Mesenteric fat pad (tissue), 1 donor: ENCODE data around the gene PLCD3. TPM values are rescaled to one million over a fixed set of nuclear protein-coding genes. Genes with fewer than 3 reads are reported as not detected.

Source experiments
- DNase-seq: peaks from one replicate; pipeline ENCODE4 v3.0.0-alpha.2; 2020; ENCODE audit warnings: low spot score
- long read RNA-seq: library from polyadenylated mRNA; unstranded; transcript quantifications from one replicate; pipeline ENCODE4 v2.0.0, GENCODE V29; 2020
- total RNA-seq: library from RNA; stranded (reverse); fragmentation: NEBNext Ultra II Directional; extraction: Animal tissue kit (Norgen Biotek cat#: 25700); gene quantifications from one replicate; pipeline ENCODE4 v1.2.1, GENCODE V29; 2021
- donor health status: DM: yes; HTN: yes; CAD: no.

The PLCD3 gene
- total RNA-seq: 64.2 TPM
- long read RNA-seq, full-length matches to known transcripts: 5 of 27 reads
- long read RNA-seq, partial matches to known transcripts: 17 of 27 reads
- long read RNA-seq, other reads (novel, unspliced or antisense): 5 of 27 reads

- DNase-seq: no peak
These were observed at the start of gene PLCD3 for GRCh38 chr17:45132320-45132571. Gene PLCD3 (minus strand): TSS chr17:45132515. CDS start chr17:45132410, 105 bp downstream.

GRCh38 chr17:45177563-45177962, 45.2 kb upstream of the PLCD3 start:
- DNase-seq: no peak

- DNase-seq: no peak
These were observed 43.4 kb upstream of the PLCD3 start for GRCh38 chr17:45175759-45176115.

- DNase-seq: no peak
These were observed 40.4 kb upstream of the PLCD3 start for GRCh38 chr17:45172541-45173286.

- DNase-seq: no peak
These were observed 39.9 kb upstream of the PLCD3 start for GRCh38 chr17:45172232-45172540.

- no peak for DNase-seq
These were observed 39.3 kb upstream of the PLCD3 start for GRCh38 chr17:45171338-45172231.

- no peak for DNase-seq
These were observed 38.6 kb upstream of the PLCD3 start for GRCh38 chr17:45170931-45171337.

- DNase-seq: no peak
These were observed 38.1 kb upstream of the PLCD3 start for GRCh38 chr17:45170280-45170930.

- DNase-seq: no peak
These were observed 36.9 kb upstream of the PLCD3 start for GRCh38 chr17:45168991-45169752.

- DNase-seq: no peak
These were observed 32.5 kb upstream of the PLCD3 start for GRCh38 chr17:45164734-45165269.

- no peak for DNase-seq
These were observed 29.8 kb upstream of the PLCD3 start for GRCh38 chr17:45162025-45162687.

- peak; percentile 98 for DNase-seq
These were observed 29.1 kb upstream of the PLCD3 start, which contains the start of gene HEXIM2 for GRCh38 chr17:45161288-45162024. Gene HEXIM2 (plus strand): TSS chr17:45161875. CDS start chr17:45162794, 919 bp downstream.

- DNase-seq: peak; percentile 91
These were observed 28.4 kb upstream of the PLCD3 start for GRCh38 chr17:45160447-45161287.

GRCh38 chr17:45156242-45156641, 23.9 kb upstream of the PLCD3 start:
- DNase-seq: no peak

- DNase-seq: no peak
These were observed 23.2 kb upstream of the PLCD3 start for GRCh38 chr17:45155483-45155882.

- DNase-seq: no peak
These were observed 22.7 kb upstream of the PLCD3 start for GRCh38 chr17:45155029-45155428.

- no peak for DNase-seq
These were observed 18.8 kb upstream of the PLCD3 start for GRCh38 chr17:45150911-45151809.
